ENCODE results near the gene ITPR1. TPM values are rescaled to one million over a fixed set of nuclear protein-coding genes. Genes with fewer than 3 reads are reported as not detected.

Gene ITPR1
- total RNA-seq, 1 donor from 2014 or later, result 11.2 TPM

- no peak for DNase-seq (ENCODE audit: low spot score, unreplicated experiment)
- H3K27me3 Mint-ChIP-seq, result peaks cover 3% of the 10 kb centered on the region
- no peak overlapping the region for H3K27ac Mint-ChIP-seq
- no peak for TF ChIP-seq CTCF (IDR thresholded peaks at IDR 0.05; ENCODE audit: unreplicated experiment)
- peaks cover 1% of the 10 kb centered on the region for H3K36me3 Mint-ChIP-seq (ENCODE audit: insufficient read depth)
- H3K9me3 Mint-ChIP-seq (ENCODE audit: low read depth), result peaks cover 7% of the 10 kb centered on the region
- peaks cover 26% of the 10 kb centered on the region for H3K4me1 Mint-ChIP-seq (ENCODE audit: low read depth)
- no peak overlapping the region for H3K4me3 Mint-ChIP-seq (ENCODE audit: low read depth)
Observed at GRCh38 chr3:4756855-4757574, 263.9 kb downstream of the ITPR1 start.

GRCh38 chr3:4757575-4758248, 264.6 kb downstream of the ITPR1 start:
- Mint-ChIP-seq H3K27me3 (peaks cover 2% of the 10 kb centered on the region), H3K27ac (no peak overlapping the region), H3K4me3 (ENCODE audit: low read depth) (no peak overlapping the region), H3K4me1 (ENCODE audit: low read depth) (peaks cover 22% of the 10 kb centered on the region), H3K9me3 (ENCODE audit: low read depth) (peaks cover 6% of the 10 kb centered on the region), H3K36me3 (ENCODE audit: insufficient read depth) (peaks cover 1% of the 10 kb centered on the region)
- no peak for DNase-seq (ENCODE audit: low spot score, unreplicated experiment)
- TF ChIP-seq CTCF (IDR thresholded peaks at IDR 0.05; ENCODE audit: unreplicated experiment), result no peak

- DNase-seq (ENCODE audit: low spot score, unreplicated experiment), result no peak
- H3K4me3 Mint-ChIP-seq (ENCODE audit: low read depth), result no peak overlapping the region
- peaks cover 22% of the 10 kb centered on the region for H3K4me1 Mint-ChIP-seq (ENCODE audit: low read depth)
- H3K27ac Mint-ChIP-seq, result no peak overlapping the region
- no peaks in the 10 kb centered on the region for H3K27me3 Mint-ChIP-seq
- H3K9me3 Mint-ChIP-seq (ENCODE audit: low read depth), result peaks cover 8% of the 10 kb centered on the region
- peaks cover 2% of the 10 kb centered on the region for H3K36me3 Mint-ChIP-seq (ENCODE audit: insufficient read depth)
- TF ChIP-seq CTCF (IDR thresholded peaks at IDR 0.05; ENCODE audit: unreplicated experiment), result no peak
Observed at GRCh38 chr3:4758249-4758860, 265.2 kb downstream of the ITPR1 start.

- Mint-ChIP-seq H3K4me1 (ENCODE audit: low read depth) (peaks cover 22% of the 10 kb centered on the region), H3K36me3 (ENCODE audit: insufficient read depth) (peaks cover 4% of the 10 kb centered on the region), H3K4me3 (ENCODE audit: low read depth) (no peak overlapping the region), H3K27ac (no peak overlapping the region), H3K9me3 (ENCODE audit: low read depth) (peaks cover 11% of the 10 kb centered on the region), H3K27me3 (no peaks in the 10 kb centered on the region)
- no peak for TF ChIP-seq CTCF (IDR thresholded peaks at IDR 0.05; ENCODE audit: unreplicated experiment)
- no peak for DNase-seq (ENCODE audit: low spot score, unreplicated experiment)
Observed at GRCh38 chr3:4758957-4759656, 266.0 kb downstream of the ITPR1 start.

GRCh38 chr3:4759689-4760312, 266.7 kb downstream of the ITPR1 start:
- Mint-ChIP-seq H3K27ac (no peak overlapping the region), H3K27me3 (no peaks in the 10 kb centered on the region), H3K9me3 (ENCODE audit: low read depth) (peaks cover 12% of the 10 kb centered on the region), H3K4me1 (ENCODE audit: low read depth) (peaks cover 22% of the 10 kb centered on the region), H3K36me3 (ENCODE audit: insufficient read depth) (peaks cover 4% of the 10 kb centered on the region), H3K4me3 (ENCODE audit: low read depth) (no peak overlapping the region)
- TF ChIP-seq CTCF (IDR thresholded peaks at IDR 0.05; ENCODE audit: unreplicated experiment), result no peak
- DNase-seq (ENCODE audit: low spot score, unreplicated experiment), result no peak
